GM18907 (cell line): Measurements from ENCODE around the gene TMX4.
"Not testable (repeated sequence)": the region's sequence is repeated elsewhere in the genome, so short reads cannot be mapped to it uniquely, and the experiment has no call there.

Experiments
- ATAC-seq: cut with Tn5 transposase; IDR thresholded peaks from one replicate; pipeline ENCODE4 v1.9.1; 2021; ENCODE audit warnings: mild to moderate bottlenecking, moderate library complexity; ENCODE audit not compliant: unreplicated experiment

TMX4 gene

GRCh38 chr20:7971536-7972280, 47.9 kb downstream of the TMX4 start:
- no peak for ATAC-seq

DNA sequence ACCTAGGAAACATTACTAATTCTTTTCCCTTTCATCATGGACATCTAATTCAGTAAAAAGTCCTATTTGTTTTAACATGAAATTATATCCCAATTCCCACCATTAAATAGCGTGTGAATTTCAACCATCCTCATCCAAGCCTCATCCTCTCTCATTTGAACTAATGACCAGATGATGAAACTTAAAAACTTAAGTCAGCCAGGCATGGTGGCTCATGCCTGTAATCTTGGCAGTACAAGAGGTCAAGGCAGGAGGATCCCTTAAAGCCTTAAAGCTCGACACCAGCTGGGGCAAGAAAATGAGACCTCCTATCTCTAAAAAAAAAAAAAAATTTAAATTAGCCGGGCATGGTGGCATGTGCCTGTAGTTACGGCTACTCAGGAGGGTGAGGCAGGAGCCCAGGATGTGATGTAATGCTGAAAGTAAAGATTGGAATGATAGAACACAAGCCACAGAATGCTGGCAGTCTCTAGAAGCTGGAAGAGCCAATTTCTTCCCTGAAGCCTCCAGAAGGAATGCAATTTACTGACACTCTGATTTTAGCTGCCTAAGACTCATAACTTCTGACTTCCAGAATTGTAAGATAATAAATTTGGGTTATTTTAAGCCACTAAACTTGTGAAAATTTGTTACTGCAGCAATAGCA, 52.2 kb downstream of the TMX4 start:
- ATAC-seq, result no peak

- ATAC-seq, result no peak
Observed at GRCh38 chr20:7966176-7966575, 53.4 kb downstream of the TMX4 start.

- ATAC-seq, result no peak
Observed at GRCh38 chr20:7959484-7959883, 60.1 kb downstream of the TMX4 start.

DNA sequence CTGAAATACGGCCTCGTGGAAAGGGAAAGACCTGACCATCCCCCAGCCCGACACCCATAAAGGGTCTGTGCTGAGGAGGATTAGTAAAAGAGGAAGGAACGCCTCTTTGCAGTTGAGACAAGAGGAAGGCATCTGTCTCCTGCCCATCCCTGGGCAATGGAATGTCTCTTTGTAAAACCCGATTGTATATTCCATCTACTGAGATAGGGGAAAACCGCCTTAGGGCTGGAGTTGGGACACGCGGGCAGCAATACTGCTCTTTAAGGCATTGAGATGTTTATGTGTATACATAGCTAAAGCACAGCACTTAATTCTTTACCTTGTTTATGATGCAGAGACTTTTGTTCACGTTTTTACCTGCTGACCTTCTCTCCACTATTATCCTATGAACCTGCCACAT, 63.0 kb downstream of the TMX4 start:
- not testable (repeated sequence) for ATAC-seq

- no peak for ATAC-seq
Observed at GRCh38 chr20:7950387-7950786, 69.2 kb downstream of the TMX4 start.

DNA sequence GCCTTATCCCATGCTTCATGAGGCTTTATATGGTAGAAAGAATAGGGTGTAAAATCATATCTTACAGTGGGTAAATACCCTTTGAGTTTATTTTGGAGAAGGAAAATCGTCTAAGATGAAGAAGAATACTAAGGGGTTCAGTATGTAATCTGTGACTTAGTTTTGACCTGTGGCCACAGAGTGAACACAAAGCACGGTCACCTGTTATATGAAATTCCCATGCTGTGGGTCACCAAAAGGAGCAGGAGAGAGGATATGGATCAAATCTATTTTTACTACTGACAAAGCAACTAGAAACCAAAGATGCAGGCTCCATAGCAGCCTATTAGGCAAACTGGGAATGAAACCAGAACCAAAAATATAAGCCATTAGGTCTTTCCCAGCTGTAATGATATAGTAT, 75.7 kb downstream of the TMX4 start:
- no peak for ATAC-seq

DNA sequence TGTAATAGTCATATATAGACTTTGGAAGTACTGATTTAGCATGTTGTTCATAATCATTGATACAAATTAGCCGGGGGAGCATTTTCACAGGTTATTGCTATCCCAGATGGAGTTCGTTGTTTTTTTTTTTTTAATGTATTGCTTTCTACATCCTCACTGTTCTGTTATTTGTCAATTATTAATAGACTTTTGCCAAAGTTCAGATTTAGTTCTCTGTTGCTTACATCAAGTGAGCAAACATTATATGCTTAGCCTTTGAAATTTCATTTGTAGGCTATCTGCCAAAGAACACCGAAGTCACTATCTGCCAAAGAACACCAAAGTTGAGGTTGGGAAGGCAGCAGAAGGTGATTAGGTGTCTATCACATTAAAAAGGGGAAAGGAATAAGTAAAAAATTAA, 79.2 kb downstream of the TMX4 start, which contains the start of gene HAO1:
TSS of gene HAO1 (minus strand) at position 118 of the 400 bp plus-strand sequence. CDS start at position 82, 36 bp downstream.
- ATAC-seq, result no peak

- no peak for ATAC-seq
Observed at GRCh38 chr20:7939663-7940062, 79.9 kb downstream of the TMX4 start.

DNA sequence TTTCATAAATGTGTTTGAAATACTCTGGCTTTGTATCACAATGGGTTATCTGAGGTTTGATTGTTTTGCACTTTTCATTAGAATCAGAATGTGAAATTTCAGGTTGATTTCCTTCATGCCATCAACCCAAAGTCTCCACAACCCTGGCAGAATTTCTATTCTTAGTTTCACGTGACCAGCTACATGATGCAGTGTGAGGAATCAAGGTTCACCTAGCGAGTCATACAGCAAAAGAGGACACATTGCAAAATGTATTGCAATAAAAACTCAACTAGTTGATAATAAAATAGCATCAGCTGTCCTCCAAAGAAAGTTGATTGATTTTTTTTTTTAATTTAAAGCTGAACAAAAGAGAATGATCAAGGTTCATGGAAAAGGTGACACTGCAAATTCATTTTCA, 81.5 kb downstream of the TMX4 start:
- ATAC-seq, result no peak

DNA sequence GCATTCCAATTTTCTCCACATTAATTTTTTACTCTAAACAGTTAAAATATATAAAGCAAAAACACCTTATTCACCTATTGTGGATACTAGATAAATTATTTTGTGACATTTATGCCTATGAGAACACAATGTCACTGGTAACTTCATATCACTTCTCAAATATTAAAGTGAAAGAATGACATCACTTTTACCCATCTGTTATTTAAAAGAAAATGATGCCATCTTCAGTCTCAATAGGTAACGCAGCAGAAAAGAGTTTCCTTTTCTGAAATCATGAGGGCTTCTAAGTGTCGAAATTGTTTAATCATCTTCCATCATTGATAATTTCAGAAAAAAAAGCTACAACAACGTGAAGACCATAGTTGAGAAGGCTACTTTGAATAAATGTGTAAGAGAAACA, 82.2 kb downstream of the TMX4 start:
- ATAC-seq, result no peak

GRCh38 chr20:7935027-7935551, 84.5 kb downstream of the TMX4 start:
- peak; percentile 68 for ATAC-seq

DNA sequence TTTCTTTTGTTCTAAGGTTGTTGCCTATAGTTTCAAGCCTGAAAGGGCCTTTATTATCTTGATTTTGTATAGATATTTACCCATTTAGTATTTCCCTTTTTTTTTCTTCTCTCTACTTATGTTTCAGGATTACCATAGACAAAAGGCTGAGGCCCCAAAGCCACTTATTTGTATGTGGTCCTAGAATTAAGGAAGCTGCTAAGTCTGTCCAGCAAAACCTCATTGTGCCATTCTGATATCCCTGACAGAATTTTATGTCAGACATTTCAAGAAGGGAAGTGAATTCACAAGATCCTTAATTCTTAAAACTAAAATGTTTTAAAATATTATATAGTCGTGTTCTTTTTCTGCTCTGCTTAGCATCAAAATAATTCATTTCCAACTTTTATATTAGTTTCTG, 86.2 kb downstream of the TMX4 start:
- ATAC-seq, result no peak

GRCh38 chr20:7930343-7930742, 89.2 kb downstream of the TMX4 start:
- peak; percentile 40 for ATAC-seq
